IMR-90 (cell line): ENCODE results near the gene TAAR9. TPM values are rescaled to one million over a fixed set of nuclear protein-coding genes. Genes with fewer than 3 reads are reported as not detected.

Experiments
- ATAC-seq: fragments of 200-7000 bp; cut with Tn5 transposase; 2 replicates; pipeline ENCODE4 v1.9.1; 2020; ENCODE audit warnings: low read depth, mild to moderate bottlenecking, moderate library complexity
- BruUV-seq: library from RNA; stranded (reverse); fragments of 400-500 nt; replicated peaks from 2 replicates; lab custom pipeline; 2021; lab: Mats Ljungman, UMichigan
- CTCF ChIA-PET: fragments of 300-600 bp; formaldehyde crosslinking; extraction: SDS; loops from one replicate; lab custom pipeline; 2021; ENCODE audit warnings: antibody characterized with exemption; lab: Yijun Ruan, JAX
- POLR2A ChIA-PET: fragments of 300-600 bp; sonication (Branson Sonifier 250); formaldehyde crosslinking; loops from one replicate; lab custom pipeline; 2022; ENCODE audit warnings: antibody characterized with exemption; ENCODE audit not compliant: unreplicated experiment; lab: Charles Lee
- DNase-seq: peaks from one replicate; pipeline ENCODE4 v3.0.0; 2013
- H2AFZ ChIP-seq: replicated peaks from 2 replicates; pipeline ENCODE3; 2013; ENCODE audit warnings: low read length, mild to moderate bottlenecking; ENCODE audit not compliant: poor library complexity
- H2AK5ac ChIP-seq: 2 replicates; pipeline ENCODE4 v1.6.1; 2013; ENCODE audit warnings: low read depth, low read length, inconsistent platforms
- H2AK9ac ChIP-seq: replicated peaks from 2 replicates; pipeline ENCODE3; 2013; ENCODE audit warnings: mild to moderate bottlenecking, low read depth, low read length, moderate library complexity; ENCODE audit not compliant: poor library complexity
- H2BK120ac ChIP-seq: 2 replicates; pipeline ENCODE4 v1.6.1; 2013; ENCODE audit warnings: low read depth, low read length, inconsistent platforms
- H2BK15ac ChIP-seq: 3 replicates; pipeline ENCODE4 v1.6.1; 2013; ENCODE audit warnings: low read depth, low read length, inconsistent platforms
- H2BK20ac ChIP-seq: 2 replicates; pipeline ENCODE4 v1.6.1; 2013; ENCODE audit warnings: low read depth, mild to moderate bottlenecking, inconsistent platforms, low read length, moderate library complexity
- H2BK5ac ChIP-seq: 2 replicates; pipeline ENCODE4 v1.6.1; 2013; ENCODE audit warnings: mild to moderate bottlenecking, low read depth, low read length, inconsistent platforms; ENCODE audit not compliant: poor library complexity, severe bottlenecking
- H3K14ac ChIP-seq: replicated peaks from 2 replicates; pipeline ENCODE4 v1.6.1; 2013; ENCODE audit warnings: low read depth, low read length, inconsistent platforms
- H3K18ac ChIP-seq: 2 replicates; pipeline ENCODE4 v1.6.1; 2013; ENCODE audit warnings: low read depth, low read length, control low read depth
- H3K23ac ChIP-seq: 2 replicates; pipeline ENCODE4 v1.6.1; 2013; ENCODE audit warnings: low read depth, low read length, inconsistent platforms
- H3K27ac ChIP-seq: 2 replicates; pipeline ENCODE4 v1.5.1; 2013; ENCODE audit warnings: mild to moderate bottlenecking, control low read depth, low read length; ENCODE audit not compliant: insufficient read depth
- H3K27me3 ChIP-seq: 2 replicates; pipeline ENCODE4 v1.6.1; 2013; ENCODE audit warnings: low read length; ENCODE audit not compliant: control insufficient read depth, insufficient read depth
- H3K36me3 ChIP-seq: 2 replicates; pipeline ENCODE4 v1.6.1; 2013; ENCODE audit warnings: low read length, mixed read lengths; ENCODE audit not compliant: control insufficient read depth, insufficient read depth
- H3K4ac ChIP-seq: 2 replicates; pipeline ENCODE4 v1.6.1; 2013; ENCODE audit warnings: low read depth, low read length, inconsistent platforms
- H3K4me1 ChIP-seq: 2 replicates; pipeline ENCODE4 v1.6.1; 2013; ENCODE audit warnings: low read length, mixed read lengths; ENCODE audit not compliant: control insufficient read depth, insufficient read depth
- H3K4me2 ChIP-seq: 2 replicates; pipeline ENCODE4 v1.6.1; 2013; ENCODE audit warnings: low read depth, mild to moderate bottlenecking, control low read depth, low read length, moderate library complexity
- H3K4me3 ChIP-seq: 2 replicates; pipeline ENCODE4 v1.5.1; 2013; ENCODE audit warnings: low read depth, mild to moderate bottlenecking, control low read depth, low read length, moderate library complexity; ENCODE audit not compliant: insufficient read depth
- H3K56ac ChIP-seq: 2 replicates; pipeline ENCODE4 v1.6.1; 2013; ENCODE audit warnings: low read length, inconsistent platforms; ENCODE audit not compliant: insufficient read depth; ENCODE audit errors: extremely low read depth
- H3K79me1 ChIP-seq, 2 experiments: 2 replicates each; pipeline ENCODE4 v1.6.1; 2013; ENCODE audit warnings: low read length in 2 of 2, inconsistent platforms in 1 of 2, low read depth in 1 of 2
- H3K9ac ChIP-seq: 2 replicates; pipeline ENCODE4 v1.6.1; 2013; ENCODE audit warnings: low read depth, low read length, control low read depth
- H3K9me1 ChIP-seq: 2 replicates; pipeline ENCODE4 v1.6.1; 2013; ENCODE audit warnings: low read length, inconsistent platforms; ENCODE audit not compliant: insufficient read depth
- H3K9me3 ChIP-seq: 2 replicates; pipeline ENCODE4 v1.6.1; 2013; ENCODE audit warnings: low read length; ENCODE audit not compliant: control insufficient read depth, insufficient read depth
- H4K20me1 ChIP-seq: 2 replicates; pipeline ENCODE4 v1.6.1; 2013; ENCODE audit warnings: low read length, inconsistent platforms; ENCODE audit not compliant: insufficient read depth
- H4K5ac ChIP-seq: 2 replicates; pipeline ENCODE4 v1.6.1; 2013; ENCODE audit warnings: mild to moderate bottlenecking, low read depth, low read length, control low read depth
- H4K8ac ChIP-seq, 2 experiments: 2 replicates each; pipeline ENCODE4 v1.6.1; 2013; ENCODE audit warnings: low read depth in 2 of 2, low read length in 2 of 2, control low read depth in 1 of 2, inconsistent platforms in 1 of 2
- H4K91ac ChIP-seq: 2 replicates; pipeline ENCODE4 v1.6.1; 2013; ENCODE audit warnings: low read depth, low read length, inconsistent platforms; ENCODE audit not compliant: insufficient read depth
- CEBPB ChIP-seq: IDR thresholded peaks from 2 replicates; pipeline ENCODE4 v1.6.1; 2012; ENCODE audit warnings: low read depth, low read length, improper control_type of control experiment
- FOS ChIP-seq: fragments of 150-350 bp; IDR thresholded peaks from 2 replicates; pipeline ENCODE4 v1.6.1; 2016; ENCODE audit warnings: low read depth, low read length
- MAFK ChIP-seq: IDR thresholded peaks from 2 replicates; pipeline ENCODE4 v1.6.1; 2012; ENCODE audit warnings: low read depth, low read length, improper control_type of control experiment
- RAD21 ChIP-seq: IDR thresholded peaks from 2 replicates; pipeline ENCODE4 v1.6.1; 2012; ENCODE audit warnings: low read length, improper control_type of control experiment
- RCOR1 ChIP-seq: IDR thresholded peaks from 2 replicates; pipeline ENCODE4 v1.6.1; 2012; ENCODE audit warnings: mild to moderate bottlenecking, low read length, improper control_type of control experiment; ENCODE audit not compliant: insufficient replicate concordance
- RFX5 ChIP-seq: IDR thresholded peaks from 2 replicates; pipeline ENCODE4 v1.8.0; 2012; ENCODE audit warnings: low read depth, mild to moderate bottlenecking, low read length, moderate library complexity
- WGBS, 2 experiments: methylation state at CpG; one replicate each; pipeline versions ENCODE4 v1.1.5 to v1.1.7; 2013; ENCODE audit warnings: missing lambda C conversion rate in 2 of 2; ENCODE audit not compliant: insufficient read length in 1 of 2; ENCODE audit errors: extremely low coverage in 2 of 2; 5-methylcytosine and 5-hydroxymethylcytosine counted together
- dilution Hi-C: fragments of 300-500 bp; cut with HindIII; formaldehyde crosslinking; loops from one replicate; pipeline ENCODE4 v1.14.3; 2018; ENCODE audit warnings: low sequenced_read_pairs; ENCODE audit not compliant: unreplicated experiment
- in situ Hi-C: fragments of 300-500 bp; cut with MboI; formaldehyde crosslinking; loops from 3 replicates; pipeline ENCODE4 v1.14.3; 2019; ENCODE audit warnings: low sequenced_read_pairs, inconsistent platforms, mixed read lengths
- intact Hi-C: fragments of 100-400 bp; cut with micrococcal nuclease; formaldehyde crosslinking; loops from 2 replicates; pipeline ENCODE4 v1.10.0; 2022
- polyA plus RNA-seq, 3 experiments: library from polyadenylated mRNA; depleted of rRNA; stranded (reverse); fragments of >200 nt; gene quantifications; 2 replicates each; pipeline ENCODE4 v1.2.3, GENCODE V29; 2012; ENCODE audit warnings: low replicate concordance in 1 of 3
- total RNA-seq: library from RNA; depleted of rRNA; stranded (reverse); fragments of >200 nt; gene quantifications from 2 replicates; pipeline ENCODE4 v1.2.3, GENCODE V29; 2012
- TF ChIP-seq, protein P1 (sequence below): conservative IDR thresholded peaks from 2 replicates; pipeline ENCODE4 v1.5.1; 2012; ENCODE audit warnings: mild to moderate bottlenecking, low read depth, low read length, improper control_type of control experiment

Gene TAAR9
- total and polyA plus RNA-seq, 2 of the 4 experiments (the other 2 are of a cell fraction), result not detected

DNA sequence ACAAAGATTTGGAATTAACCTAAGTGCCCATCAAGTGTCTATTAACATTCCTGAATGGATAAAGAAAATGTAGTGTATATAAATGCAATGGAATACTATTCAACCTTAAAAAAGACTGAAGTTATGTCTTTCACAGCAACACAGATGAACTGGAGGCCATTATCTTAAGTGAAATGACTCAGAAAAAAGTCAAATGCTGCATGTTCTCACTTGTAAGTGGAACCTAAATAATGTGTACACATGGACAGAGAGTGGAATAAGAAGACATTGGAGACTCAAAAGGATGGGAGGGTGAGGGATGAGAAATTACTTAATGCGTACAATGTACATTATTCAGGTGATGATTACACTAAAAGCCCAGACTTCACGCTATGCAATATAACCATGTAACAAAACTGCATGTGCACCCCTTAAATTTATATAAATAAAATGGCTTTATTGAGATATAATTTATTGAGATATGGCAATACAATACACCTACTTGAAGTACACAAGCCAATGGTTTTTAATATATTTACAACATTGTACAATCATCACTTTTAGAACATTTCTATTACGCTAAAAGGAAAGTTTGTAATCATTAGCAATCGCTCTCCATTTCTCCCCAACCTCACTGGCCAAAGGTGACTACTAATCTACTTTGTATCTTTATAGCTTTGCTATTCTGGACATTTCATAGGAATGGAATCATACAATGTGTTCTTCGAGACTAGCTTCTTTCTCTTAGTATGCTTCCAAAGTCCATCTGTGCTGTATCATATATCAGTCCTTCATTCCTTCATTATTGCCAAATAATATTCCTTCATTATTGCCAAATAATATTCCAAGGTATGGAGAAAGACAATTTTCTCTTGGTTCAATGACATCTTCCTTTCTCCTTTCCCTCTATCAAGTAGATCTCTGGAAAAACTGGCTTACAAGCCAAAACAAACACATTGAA lies 30.9 kb upstream of the TAAR9 start:
- TF ChIP-seq RFX5 (no peak), FOS (no peak), RAD21 (no peak), MAFK (no peak), CEBPB (no peak), RCOR1 (no peak)
- TF ChIP-seq, protein P1, sequence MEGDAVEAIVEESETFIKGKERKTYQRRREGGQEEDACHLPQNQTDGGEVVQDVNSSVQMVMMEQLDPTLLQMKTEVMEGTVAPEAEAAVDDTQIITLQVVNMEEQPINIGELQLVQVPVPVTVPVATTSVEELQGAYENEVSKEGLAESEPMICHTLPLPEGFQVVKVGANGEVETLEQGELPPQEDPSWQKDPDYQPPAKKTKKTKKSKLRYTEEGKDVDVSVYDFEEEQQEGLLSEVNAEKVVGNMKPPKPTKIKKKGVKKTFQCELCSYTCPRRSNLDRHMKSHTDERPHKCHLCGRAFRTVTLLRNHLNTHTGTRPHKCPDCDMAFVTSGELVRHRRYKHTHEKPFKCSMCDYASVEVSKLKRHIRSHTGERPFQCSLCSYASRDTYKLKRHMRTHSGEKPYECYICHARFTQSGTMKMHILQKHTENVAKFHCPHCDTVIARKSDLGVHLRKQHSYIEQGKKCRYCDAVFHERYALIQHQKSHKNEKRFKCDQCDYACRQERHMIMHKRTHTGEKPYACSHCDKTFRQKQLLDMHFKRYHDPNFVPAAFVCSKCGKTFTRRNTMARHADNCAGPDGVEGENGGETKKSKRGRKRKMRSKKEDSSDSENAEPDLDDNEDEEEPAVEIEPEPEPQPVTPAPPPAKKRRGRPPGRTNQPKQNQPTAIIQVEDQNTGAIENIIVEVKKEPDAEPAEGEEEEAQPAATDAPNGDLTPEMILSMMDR, result no peak
- Histone ChIP-seq H2AFZ (no peak overlapping the region), H3K4ac (no peak overlapping the region), H3K4me2 (no peak overlapping the region), H3K4me3 (no peak overlapping the region), H3K23ac (no peak overlapping the region), H2BK120ac (no peak overlapping the region), H3K79me1 (peaks cover 48 to 64% of the 10 kb centered on the region in 2 experiments), H3K56ac (no peak overlapping the region), H3K36me3 (peaks cover 2% of the 10 kb centered on the region; the same call in 1 of the 2 replicates), H4K8ac (no peak overlapping the region), H3K27ac (no peak overlapping the region), H4K5ac (no peak overlapping the region), H2AK5ac (no peak overlapping the region), H3K9me1 (peaks cover 9% of the 10 kb centered on the region; the same call in 1 of the 2 replicates), H2BK5ac (no peak overlapping the region), H3K4me1 (peaks cover 6% of the 10 kb centered on the region), H2AK9ac (no peak overlapping the region), H2BK15ac (no peak overlapping the region), H3K27me3 (no peaks in the 10 kb centered on the region), H2BK20ac (no peak overlapping the region), H3K14ac (no peak overlapping the region), H3K9ac (no peak overlapping the region), H4K20me1 (peaks cover 59% of the 10 kb centered on the region; the same call in 1 of the 2 replicates), H4K91ac (no peak overlapping the region), H3K9me3 (no peaks in the 10 kb centered on the region), H3K18ac (no peak overlapping the region)
- no peak for ATAC-seq
- ChIA-PET POLR2A (no interaction called here), CTCF (no interaction called here)
- dilution Hi-C loops (no loop called here), intact Hi-C loops (no loop called here), in situ Hi-C loops (no loop called here)
- no CpG with 5 or more reads among the region's 5 CpGs for WGBS, 2 experiments
- DNase-seq, result no peak
- no TSS peak for BruUV-seq
